ENCODE results near the gene DOCK8.

DNA sequence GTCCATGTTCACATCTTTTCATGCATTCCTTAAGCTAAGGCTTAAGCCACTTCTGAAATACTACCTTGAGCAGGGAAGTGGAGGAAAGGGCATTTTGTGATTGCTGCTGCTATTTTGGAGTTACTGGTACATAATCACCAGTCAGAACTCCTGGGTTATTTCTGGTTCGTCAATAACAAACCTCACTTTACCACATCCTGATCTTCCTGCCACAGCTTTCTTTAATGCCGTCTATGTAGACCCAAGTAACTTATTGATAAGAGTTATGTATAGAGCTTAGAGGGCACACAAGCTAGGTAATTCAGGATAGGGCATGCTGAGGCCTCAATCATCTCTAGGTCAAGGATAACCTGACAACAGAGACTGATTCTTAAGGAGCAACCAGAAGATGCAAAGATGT is 120.7 kb downstream of the DOCK8 start:
- TF ChIP-seq, protein P1, sequence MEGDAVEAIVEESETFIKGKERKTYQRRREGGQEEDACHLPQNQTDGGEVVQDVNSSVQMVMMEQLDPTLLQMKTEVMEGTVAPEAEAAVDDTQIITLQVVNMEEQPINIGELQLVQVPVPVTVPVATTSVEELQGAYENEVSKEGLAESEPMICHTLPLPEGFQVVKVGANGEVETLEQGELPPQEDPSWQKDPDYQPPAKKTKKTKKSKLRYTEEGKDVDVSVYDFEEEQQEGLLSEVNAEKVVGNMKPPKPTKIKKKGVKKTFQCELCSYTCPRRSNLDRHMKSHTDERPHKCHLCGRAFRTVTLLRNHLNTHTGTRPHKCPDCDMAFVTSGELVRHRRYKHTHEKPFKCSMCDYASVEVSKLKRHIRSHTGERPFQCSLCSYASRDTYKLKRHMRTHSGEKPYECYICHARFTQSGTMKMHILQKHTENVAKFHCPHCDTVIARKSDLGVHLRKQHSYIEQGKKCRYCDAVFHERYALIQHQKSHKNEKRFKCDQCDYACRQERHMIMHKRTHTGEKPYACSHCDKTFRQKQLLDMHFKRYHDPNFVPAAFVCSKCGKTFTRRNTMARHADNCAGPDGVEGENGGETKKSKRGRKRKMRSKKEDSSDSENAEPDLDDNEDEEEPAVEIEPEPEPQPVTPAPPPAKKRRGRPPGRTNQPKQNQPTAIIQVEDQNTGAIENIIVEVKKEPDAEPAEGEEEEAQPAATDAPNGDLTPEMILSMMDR (IDR thresholded peaks at IDR 0.05 in 2 of 3, conservative IDR thresholded peaks at IDR 0.05 in 1 of 3; ENCODE audit: borderline replicate concordance in 1 of 3, insufficient read depth in 1 of 3, low read depth in 2 of 3, low read length in 2 of 3), result no peak
- no peak for TF ChIP-seq ZNF274 (IDR thresholded peaks at IDR 0.05; ENCODE audit: low read depth, low read length)
- TF ChIP-seq, protein P2, sequence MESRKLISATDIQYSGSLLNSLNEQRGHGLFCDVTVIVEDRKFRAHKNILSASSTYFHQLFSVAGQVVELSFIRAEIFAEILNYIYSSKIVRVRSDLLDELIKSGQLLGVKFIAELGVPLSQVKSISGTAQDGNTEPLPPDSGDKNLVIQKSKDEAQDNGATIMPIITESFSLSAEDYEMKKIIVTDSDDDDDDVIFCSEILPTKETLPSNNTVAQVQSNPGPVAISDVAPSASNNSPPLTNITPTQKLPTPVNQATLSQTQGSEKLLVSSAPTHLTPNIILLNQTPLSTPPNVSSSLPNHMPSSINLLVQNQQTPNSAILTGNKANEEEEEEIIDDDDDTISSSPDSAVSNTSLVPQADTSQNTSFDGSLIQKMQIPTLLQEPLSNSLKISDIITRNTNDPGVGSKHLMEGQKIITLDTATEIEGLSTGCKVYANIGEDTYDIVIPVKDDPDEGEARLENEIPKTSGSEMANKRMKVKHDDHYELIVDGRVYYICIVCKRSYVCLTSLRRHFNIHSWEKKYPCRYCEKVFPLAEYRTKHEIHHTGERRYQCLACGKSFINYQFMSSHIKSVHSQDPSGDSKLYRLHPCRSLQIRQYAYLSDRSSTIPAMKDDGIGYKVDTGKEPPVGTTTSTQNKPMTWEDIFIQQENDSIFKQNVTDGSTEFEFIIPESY (IDR thresholded peaks at IDR 0.05; ENCODE audit: extremely low read depth, insufficient replicate concordance, low read length), result no peak
- TF ChIP-seq, protein P3, sequence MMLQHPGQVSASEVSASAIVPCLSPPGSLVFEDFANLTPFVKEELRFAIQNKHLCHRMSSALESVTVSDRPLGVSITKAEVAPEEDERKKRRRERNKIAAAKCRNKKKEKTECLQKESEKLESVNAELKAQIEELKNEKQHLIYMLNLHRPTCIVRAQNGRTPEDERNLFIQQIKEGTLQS (IDR thresholded peaks at IDR 0.05), result no peak
- TF ChIP-seq POLR2A (IDR thresholded peaks at IDR 0.05; ENCODE audit: borderline replicate concordance, extremely low read depth, insufficient read depth, insufficient read length), result no peak

Data from HCT116 (cell line).